ENCODE measurements around the gene TECPR2. TPM values are rescaled to one million over a fixed set of nuclear protein-coding genes. Genes with fewer than 3 reads are reported as not detected.

TECPR2 gene
- polyA plus RNA-seq, 1 experiment: 12.4 TPM

DNA sequence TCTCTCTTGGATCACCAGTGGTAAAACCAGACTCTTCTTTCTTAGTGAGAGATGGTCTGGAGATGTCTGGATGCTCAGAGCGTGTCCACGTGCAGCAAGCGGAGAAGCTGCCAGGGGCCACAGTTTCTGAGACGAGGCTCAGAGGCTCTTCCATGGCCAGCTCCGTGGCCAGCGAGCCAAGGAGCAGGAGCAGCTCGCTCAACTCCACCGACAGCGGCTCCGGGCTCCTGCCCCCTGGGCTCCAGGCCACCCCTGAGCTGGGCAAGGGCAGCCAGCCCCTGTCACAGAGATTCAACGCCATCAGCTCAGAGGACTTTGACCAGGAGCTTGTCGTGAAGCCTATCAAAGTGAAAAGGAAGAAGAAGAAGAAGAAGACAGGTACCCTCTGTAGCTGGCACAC, 69.0 kb downstream of the TECPR2 start:
- POLR2A ChIA-PET: no interaction called here
- CTCF ChIA-PET: interaction anchor here (0.7 kb wide), 1 partner anchor 85 kb away, joined by 3 read pairs; no protein-coding TSS in a partner anchor
- no peak for TF ChIP-seq CTCF (IDR thresholded peaks at IDR 0.05; ENCODE audit: low read depth, low read length)
- no peaks in the 10 kb centered on the region for H3K27me3 ChIP-seq (ENCODE audit: control insufficient read depth, insufficient read depth, low read length)
- no peak for DNase-seq (ENCODE audit: low read depth, low spot score)
- no peak overlapping the region for H3K27ac ChIP-seq (ENCODE audit: low read depth, low read length)
- no peaks in the 10 kb centered on the region for H3K9me3 ChIP-seq (ENCODE audit: control insufficient read depth, insufficient read depth, low read length)
- H3K4me3 ChIP-seq (ENCODE audit: low read depth, low read length): no peak overlapping the region

GRCh38 chr14:102434647-102435175, 72.0 kb downstream of the TECPR2 start:
- POLR2A ChIA-PET: no interaction called here

GRCh38 chr14:102437997-102438915, 75.5 kb downstream of the TECPR2 start:
- ChIA-PET CTCF (interaction anchor here (0.5 to 3.6 kb wide), 46 partner anchors 8 to 1062 kb away, joined by 3 to 45 read pairs (median 4); partner anchors contain the start of gene ANKRD9), POLR2A (no interaction called here)
- Histone ChIP-seq H3K9me3 (ENCODE audit: control insufficient read depth, insufficient read depth, low read length) (no peaks in the 10 kb centered on the region), H3K4me3 (ENCODE audit: low read depth, low read length) (peak overlapping the region; percentile 29; the same call in 1 of the 2 replicates), H3K27me3 (ENCODE audit: control insufficient read depth, insufficient read depth, low read length) (no peaks in the 10 kb centered on the region), H3K27ac (ENCODE audit: low read depth, low read length) (no peak overlapping the region)
- TF ChIP-seq CTCF (IDR thresholded peaks at IDR 0.05; ENCODE audit: low read depth, low read length): peak; percentile 75
- DNase-seq (ENCODE audit: low read depth, low spot score): peak; percentile 48

More at GRCh38 chr14:102434647-102435175, 72.0 kb downstream of the TECPR2 start:
- H3K9me3 ChIP-seq (ENCODE audit: control insufficient read depth, insufficient read depth, low read length): no peaks in the 10 kb centered on the region
- H3K27me3 ChIP-seq (ENCODE audit: control insufficient read depth, insufficient read depth, low read length): no peaks in the 10 kb centered on the region
- no peak for TF ChIP-seq CTCF (IDR thresholded peaks at IDR 0.05; ENCODE audit: low read depth, low read length)
- no peak for DNase-seq (ENCODE audit: low read depth, low spot score)
- CTCF ChIA-PET: interaction anchor here (1.5 kb wide), 1 partner anchor 82 kb away, joined by 3 read pairs; no protein-coding TSS in a partner anchor
- no peak overlapping the region for H3K27ac ChIP-seq (ENCODE audit: low read depth, low read length)
- H3K4me3 ChIP-seq (ENCODE audit: low read depth, low read length): no peak overlapping the region

GRCh38 chr14:102439556-102439955, 76.8 kb downstream of the TECPR2 start:
- CTCF ChIA-PET: interaction anchor here (0.6 to 3.6 kb wide), 3 partner anchors 25 to 78 kb away, joined by 3 to 45 read pairs (median 15); no protein-coding TSS in a partner anchor
- POLR2A ChIA-PET: no interaction called here
- H3K27me3 ChIP-seq (ENCODE audit: control insufficient read depth, insufficient read depth, low read length): no peaks in the 10 kb centered on the region
- H3K27ac ChIP-seq (ENCODE audit: low read depth, low read length): no peak overlapping the region
- no peaks in the 10 kb centered on the region for H3K9me3 ChIP-seq (ENCODE audit: control insufficient read depth, insufficient read depth, low read length)
- H3K4me3 ChIP-seq (ENCODE audit: low read depth, low read length): no peak overlapping the region
- TF ChIP-seq CTCF (IDR thresholded peaks at IDR 0.05; ENCODE audit: low read depth, low read length): no peak
- no peak for DNase-seq (ENCODE audit: low read depth, low spot score)

DNA sequence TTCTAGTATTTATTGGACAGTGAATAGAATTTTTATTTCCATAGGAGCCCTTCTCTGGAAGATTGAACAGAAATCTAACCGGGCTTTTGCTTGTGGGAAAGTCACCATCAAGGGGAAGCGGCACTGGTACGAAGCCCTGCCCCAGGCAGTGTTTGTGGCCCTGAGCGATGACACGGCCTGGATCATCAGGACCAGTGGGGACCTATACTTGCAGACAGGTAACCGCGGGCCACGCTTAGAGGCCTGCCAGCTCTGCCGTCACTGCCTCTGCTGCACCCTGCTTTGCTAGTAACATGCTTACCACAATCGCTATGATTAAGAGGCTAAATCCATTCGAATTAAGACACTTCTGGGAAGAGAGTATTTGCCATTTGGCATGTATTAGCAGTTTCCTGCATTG, 77.7 kb downstream of the TECPR2 start:
- H3K27me3 ChIP-seq (ENCODE audit: control insufficient read depth, insufficient read depth, low read length): no peaks in the 10 kb centered on the region
- no peak overlapping the region for H3K4me3 ChIP-seq (ENCODE audit: low read depth, low read length)
- no peaks in the 10 kb centered on the region for H3K9me3 ChIP-seq (ENCODE audit: control insufficient read depth, insufficient read depth, low read length)
- H3K27ac ChIP-seq (ENCODE audit: low read depth, low read length): no peak overlapping the region
- TF ChIP-seq CTCF (IDR thresholded peaks at IDR 0.05; ENCODE audit: low read depth, low read length): no peak
- POLR2A ChIA-PET: no interaction called here
- DNase-seq (ENCODE audit: low read depth, low spot score): no peak
- CTCF ChIA-PET: interaction anchor here (0.5 kb wide), 1 partner anchor 481 kb away, joined by 3 read pairs; no protein-coding TSS in a partner anchor
